Heart right ventricle (tissue), 16 donors: Measurements from ENCODE around the gene RUNX1. TPM values are rescaled to one million over a fixed set of nuclear protein-coding genes. Genes with fewer than 3 reads are reported as not detected.

Experiments
- ATAC-seq, 8 donors: fragments of 200-7000 bp; cut with Tn5 transposase; one replicate each; pipeline ENCODE4 v1.9.1; 2020; ENCODE audit warnings: mild to moderate bottlenecking in 8 of 8, moderate library complexity in 8 of 8, moderate number of reproducible peaks in 1 of 8
- DNase-seq, 2 donors: peaks; one replicate each; pipeline ENCODE4 v3.0.0-alpha.2; 2020
- H3K27ac ChIP-seq, 10 donors: fragments of 200-600 bp; sonication (generic) in 2 of 10; one replicate each; pipeline versions ENCODE4 v1.5.0 to v1.8.0; 2020 to 2022; ENCODE audit warnings: mild to moderate bottlenecking in 3 of 10
- H3K27me3 ChIP-seq, 7 donors: fragments of 200-600 bp; one replicate each; pipeline ENCODE4 v1.8.0; 2021 to 2022; ENCODE audit warnings: mild to moderate bottlenecking in 2 of 7
- H3K36me3 ChIP-seq, 9 donors: fragments of 200-600 bp; sonication (generic) in 1 of 9; one replicate each; pipeline versions ENCODE4 v1.5.0 to v1.8.0; 2020 to 2022; ENCODE audit warnings: mild to moderate bottlenecking in 2 of 9
- H3K4me1 ChIP-seq, 9 donors: fragments of 200-600 bp; sonication (generic) in 1 of 9; one replicate each; pipeline versions ENCODE4 v1.5.0 to v1.8.0; 2020 to 2022; ENCODE audit warnings: mild to moderate bottlenecking in 4 of 9
- H3K4me3 ChIP-seq, 10 donors: fragments of 200-600 bp; sonication (generic) in 2 of 10; one replicate each; pipeline versions ENCODE4 v1.5.0 to v1.8.0; 2020 to 2022; ENCODE audit warnings: mild to moderate bottlenecking in 7 of 10, moderate library complexity in 2 of 10
- H3K9me3 ChIP-seq, 11 donors: fragments of 200-600 bp in 10 of 11; sonication (generic) in 2 of 11; one replicate each; pipeline versions ENCODE4 v1.5.0 to v1.8.0; 2013 to 2022; ENCODE audit warnings: mild to moderate bottlenecking in 2 of 11, control low read depth in 1 of 11, moderate library complexity in 1 of 11
- WGBS, 2 donors: extraction: QIAGEN DNeasy Blood & Tissue Kit; methylation state at CpG; one replicate each; pipeline ENCODE4 v1.1.7; 2013; ENCODE audit warnings: inconsistent platforms in 1 of 2; 5-methylcytosine and 5-hydroxymethylcytosine counted together
- intact Hi-C, 10 donors: fragments of 100-400 bp; cut with DNase I; formaldehyde crosslinking; loops; one replicate each; pipeline versions ENCODE4 v1.11.1 to v1.14.2; 2022
- polyA plus RNA-seq, 2 donors: library from polyadenylated mRNA; stranded (reverse); fragments of 200-250 nt; gene quantifications; one replicate each; pipeline ENCODE4 v1.2.3, GENCODE V29; 2013
- total RNA-seq, 10 donors: library from RNA; stranded (reverse); fragmentation: NEBNext Ultra II Directional in 3 of 10; extraction: Animal tissue kit (Norgen Biotek cat#: 25700) in 3 of 10; gene quantifications; one replicate each; pipeline versions ENCODE4 v1.2.1 to v1.2.4, GENCODE V29; 2021 to 2023
- TF ChIP-seq, protein P1 (sequence below), 9 donors: fragments of 200-600 bp; sonication (generic) in 2 of 9; IDR thresholded peaks; one replicate each; pipeline versions ENCODE4 v1.5.0 to v1.8.0; 2021 to 2022; ENCODE audit warnings: antibody characterized with exemption in 9 of 9, mild to moderate bottlenecking in 5 of 9, moderate library complexity in 1 of 9
- donor health status: Arrhythmogenic right ventricular cardiomyopathy.
- donor health status: ischemic (EF 13 %, LVEDD 7.1; RV severe dilation, severe dysfunction).
- donor health status: healthy with polysubstance abuse.
- donor health status: DM: no; HTN: yes; CAD: no.
- donor health status: DM: no; HTN: no; CAD: no.
- donor health status: ischemic (EF 25% LVEDD 6.9; RV normal size, moderate dysfunction).
- donor health status: ischemic (EF 25% LVEDD 5.7; RV mildly dilated, moderate dysfunction).
- donor health status: healthy.
- donor health status: DM: yes; HTN: yes; CAD: no.
- donor health status: Ischemic cardiomyopathy.
- donor health status: ischemic (EF 35%, LVEDD 5.7; RV mildly dilated, moderate dysfunction).
- donor health status: nonischemic (EF 11% LVEDD 7.7; RV severe dilation, severe dysfunction).
- donor health status: DM: yes; HTN: yes; CAD: no.
- donor health status: PGD.
- donor health status: ischemic (EF 29% LVEDD 5.4; RV normal size, mild dysfunction).
- donor health status: nonischemic (EF 23%, LVEDD 6.1; RV moderate dilation, normal function).

Gene RUNX1
- total and polyA plus RNA-seq, 12 donors = 0.88 to 29.3 (median 3.5) TPM

DNA sequence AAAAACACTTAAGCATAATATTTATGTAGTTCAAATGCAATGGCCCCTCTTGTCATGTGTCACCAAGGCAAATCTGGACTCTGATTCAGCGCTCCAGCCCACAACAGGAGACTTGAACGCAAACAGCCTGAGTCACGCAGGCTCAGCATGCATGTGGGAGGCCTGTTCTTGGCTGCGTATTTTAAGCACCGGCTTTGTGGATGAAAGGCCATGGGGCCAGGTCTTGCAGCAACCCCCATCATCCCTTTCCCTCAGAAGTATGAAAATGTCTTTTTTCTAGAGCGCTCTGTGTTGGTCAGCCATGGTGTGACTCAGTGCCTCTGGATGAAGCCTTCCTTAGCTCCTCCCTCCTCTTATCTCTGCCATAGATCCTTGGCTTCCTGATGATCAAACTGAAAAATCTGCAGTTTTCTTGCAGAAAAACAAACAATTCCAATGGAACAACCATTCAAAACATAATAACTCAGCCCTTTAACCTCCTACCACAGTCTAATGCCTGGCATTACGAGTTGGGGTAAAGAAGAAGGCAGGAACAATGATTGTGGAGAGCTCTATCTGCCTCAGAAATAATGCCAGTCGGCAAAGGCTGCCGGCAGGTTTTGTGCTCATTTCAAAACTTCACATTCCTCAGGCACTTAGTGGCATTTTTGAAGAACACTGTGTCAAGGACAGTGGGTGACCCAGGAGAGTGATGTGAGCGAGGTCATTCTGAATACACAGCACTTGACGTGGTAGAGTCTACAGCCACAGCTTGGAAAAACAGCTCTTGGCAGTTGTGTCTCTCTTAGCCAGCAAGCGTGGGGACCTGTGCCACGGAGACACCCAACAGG is 212.8 kb downstream of the RUNX1 start:
- peaks cover 0 to 13% (median 0%) of the 10 kb centered on the region in 7 donors for H3K27me3 ChIP-seq
- H3K36me3 ChIP-seq = peaks cover 0 to 92% (median 0%) of the 10 kb centered on the region in 9 donors
- intact Hi-C loops = no loop called here

DNA sequence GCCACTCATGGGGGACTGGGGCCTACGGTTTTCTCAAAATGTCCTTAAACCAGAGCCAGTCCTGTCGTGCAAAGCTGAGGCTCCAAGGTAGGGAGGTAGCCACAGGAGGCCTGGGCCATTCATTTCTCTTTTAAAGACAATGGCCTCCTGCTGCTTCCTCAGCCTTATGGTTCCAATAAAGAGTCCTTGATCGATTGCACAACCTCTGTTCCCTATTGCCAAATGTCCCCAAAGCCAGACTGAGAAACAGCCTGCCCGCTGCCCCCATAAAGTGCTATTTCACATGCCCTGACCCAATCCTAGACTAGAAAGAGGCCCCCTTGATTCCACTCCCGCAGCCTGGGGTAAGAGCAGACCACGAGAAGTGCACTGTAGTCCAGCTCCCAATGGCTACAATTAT is 213.6 kb downstream of the RUNX1 start:
- H3K36me3 ChIP-seq = peaks cover 0 to 92% (median 0%) of the 10 kb centered on the region in 9 donors
- TF ChIP-seq, protein P1, sequence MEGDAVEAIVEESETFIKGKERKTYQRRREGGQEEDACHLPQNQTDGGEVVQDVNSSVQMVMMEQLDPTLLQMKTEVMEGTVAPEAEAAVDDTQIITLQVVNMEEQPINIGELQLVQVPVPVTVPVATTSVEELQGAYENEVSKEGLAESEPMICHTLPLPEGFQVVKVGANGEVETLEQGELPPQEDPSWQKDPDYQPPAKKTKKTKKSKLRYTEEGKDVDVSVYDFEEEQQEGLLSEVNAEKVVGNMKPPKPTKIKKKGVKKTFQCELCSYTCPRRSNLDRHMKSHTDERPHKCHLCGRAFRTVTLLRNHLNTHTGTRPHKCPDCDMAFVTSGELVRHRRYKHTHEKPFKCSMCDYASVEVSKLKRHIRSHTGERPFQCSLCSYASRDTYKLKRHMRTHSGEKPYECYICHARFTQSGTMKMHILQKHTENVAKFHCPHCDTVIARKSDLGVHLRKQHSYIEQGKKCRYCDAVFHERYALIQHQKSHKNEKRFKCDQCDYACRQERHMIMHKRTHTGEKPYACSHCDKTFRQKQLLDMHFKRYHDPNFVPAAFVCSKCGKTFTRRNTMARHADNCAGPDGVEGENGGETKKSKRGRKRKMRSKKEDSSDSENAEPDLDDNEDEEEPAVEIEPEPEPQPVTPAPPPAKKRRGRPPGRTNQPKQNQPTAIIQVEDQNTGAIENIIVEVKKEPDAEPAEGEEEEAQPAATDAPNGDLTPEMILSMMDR (IDR thresholded peaks at IDR 0.05) = no peak
- ATAC-seq (peak in 2 of 8 donors; percentile 46 to 55), DNase-seq (no peak)
- H3K4me3 ChIP-seq = no peak overlapping the region
- peak overlapping the region in 1 of 10 donors; percentile 78 for H3K27ac ChIP-seq
- peaks cover 0 to 79% (median 0%) of the 10 kb centered on the region in 9 donors for H3K4me1 ChIP-seq
- intact Hi-C loops = no loop called here
- 76 to 81% methylated on average over 6 of the region's 6 CpGs for WGBS, 2 donors
- peaks cover 0 to 13% (median 0%) of the 10 kb centered on the region in 7 donors for H3K27me3 ChIP-seq
- no peaks in the 10 kb centered on the region for H3K9me3 ChIP-seq

More for the DNA sequence above, 212.8 kb downstream of the RUNX1 start:
- H3K27ac ChIP-seq = peak overlapping the region in 1 of 10 donors; percentile 78
- TF ChIP-seq, protein P1 (IDR thresholded peaks at IDR 0.05) = no peak
- 79 to 83% methylated on average over 13 of the region's 13 CpGs for WGBS, 2 donors
- no peak overlapping the region for H3K4me3 ChIP-seq
- peaks cover 0 to 79% (median 0%) of the 10 kb centered on the region in 9 donors for H3K4me1 ChIP-seq
- no peaks in the 10 kb centered on the region for H3K9me3 ChIP-seq
- DNase-seq (no peak), ATAC-seq (peak in 5 of 8 donors; percentile 33 to 81 (median 46))

DNA sequence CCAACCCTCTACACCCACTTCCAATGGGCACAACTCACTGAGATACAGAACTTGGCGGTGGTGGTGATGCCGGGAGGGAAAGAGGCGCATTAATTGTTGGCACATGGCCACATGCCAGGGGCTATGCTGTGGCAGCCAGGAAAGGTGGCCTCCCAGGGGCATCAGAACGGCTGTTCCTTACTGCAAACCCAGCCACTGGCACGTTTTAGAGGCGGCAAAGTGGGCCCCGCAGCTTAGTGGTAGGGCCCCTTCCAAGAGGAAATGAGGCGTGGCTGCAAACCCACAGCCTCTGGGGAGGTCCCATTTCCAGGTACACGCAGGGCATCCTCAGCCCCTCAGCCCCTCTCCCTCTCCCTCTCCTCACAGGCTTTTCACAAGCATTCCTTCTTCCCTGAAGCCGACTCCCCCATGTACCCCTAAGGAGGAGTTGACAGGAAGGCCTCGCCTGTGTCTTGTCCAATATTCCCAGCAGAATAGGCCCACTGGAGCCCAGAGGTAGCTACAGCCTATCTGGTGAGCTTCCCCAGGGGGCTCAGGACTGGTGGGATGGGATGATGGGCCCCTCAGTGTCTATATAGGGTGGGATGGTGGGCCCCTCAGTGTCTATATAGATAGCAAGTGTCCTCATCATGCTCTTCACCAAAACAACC is 214.1 kb downstream of the RUNX1 start:
- intact Hi-C loops = no loop called here
- DNase-seq (no peak), ATAC-seq (peak in 1 of 8 donors; percentile 21)
- H3K36me3 ChIP-seq = peaks cover 0 to 92% (median 0%) of the 10 kb centered on the region in 9 donors
- no peaks in the 10 kb centered on the region for H3K9me3 ChIP-seq
- TF ChIP-seq, protein P1 (IDR thresholded peaks at IDR 0.05) = no peak
- H3K4me3 ChIP-seq = no peak overlapping the region
- H3K4me1 ChIP-seq = peaks cover 0 to 79% (median 0%) of the 10 kb centered on the region in 9 donors
- H3K27me3 ChIP-seq = peaks cover 0 to 13% (median 0%) of the 10 kb centered on the region in 7 donors
- H3K27ac ChIP-seq = peak overlapping the region in 1 of 10 donors; percentile 78
- 82 to 83% methylated on average over 11 of the region's 11 CpGs for WGBS, 2 donors

DNA sequence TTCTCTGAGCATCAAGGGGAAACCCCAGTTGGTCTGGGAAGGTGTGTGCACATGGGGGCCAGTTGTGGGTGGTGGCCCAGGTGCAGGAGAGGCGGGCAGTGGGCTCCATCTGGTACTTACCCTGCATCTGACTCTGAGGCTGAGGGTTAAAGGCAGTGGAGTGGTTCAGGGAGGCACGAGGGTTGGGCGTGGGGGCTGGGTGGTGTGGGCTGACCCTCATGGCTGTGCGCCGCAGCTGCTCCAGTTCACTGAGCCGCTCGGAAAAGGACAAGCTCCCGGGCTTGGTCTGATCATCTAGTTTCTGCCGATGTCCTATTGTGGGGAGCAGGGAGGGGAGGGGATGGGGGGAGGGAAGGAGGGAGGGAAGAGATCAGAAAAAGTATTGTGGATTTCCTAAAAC is 214.8 kb downstream of the RUNX1 start:
- TF ChIP-seq, protein P1 (IDR thresholded peaks at IDR 0.05) = no peak
- Histone ChIP-seq H3K36me3 (peaks cover 0 to 92% (median 0%) of the 10 kb centered on the region in 9 donors), H3K27me3 (peaks cover 0 to 6% (median 0%) of the 10 kb centered on the region in 7 donors), H3K27ac (no peak overlapping the region), H3K4me3 (no peak overlapping the region), H3K9me3 (no peaks in the 10 kb centered on the region), H3K4me1 (peaks cover 0 to 79% (median 0%) of the 10 kb centered on the region in 9 donors)
- ATAC-seq (no peak), DNase-seq (no peak)
- intact Hi-C loops = no loop called here
- 93 to 94% methylated on average over 9 of the region's 9 CpGs for WGBS, 2 donors
